Activated CD4-positive, alpha-beta memory T cell treated with anti-CD3 and anti-CD28 coated beads, Interleukin-2, amount 10 ng/mL, durations not matched to agents 7 days and 5 days (primary cell): ENCODE measurements around the gene NT5DC4. TPM values are rescaled to one million over a fixed set of nuclear protein-coding genes. Genes with fewer than 3 reads are reported as not detected.

ENCODE experiments used
- total RNA-seq, 2 experiments: library from RNA; stranded (reverse); gene quantifications; one replicate each; pipeline ENCODE4 v1.2.3, GENCODE V29; 2021

The NT5DC4 gene
- total RNA-seq, 2 experiments from 2014 or later, result not detected

Other genes with a start within 250 kb of the NT5DC4 start
- gene TTL, start 238.9 kb upstream of the NT5DC4 start, total RNA-seq, result 10 to 100 TPM; 31.8 to 33.2 TPM
- 10 to 100 TPM; 23.5 to 29.0 TPM for gene POLR1B, start 178.6 kb upstream of the NT5DC4 start, total RNA-seq
- gene CHCHD5, start 136.4 kb upstream of the NT5DC4 start, total RNA-seq, result 10 to 100 TPM; 40.0 to 47.5 TPM
- 100 to 1,000 TPM; 152 to 158 TPM for gene SLC20A1, start 75.1 kb upstream of the NT5DC4 start, total RNA-seq
- 10 to 100 TPM; 63.3 to 66.3 TPM for gene CKAP2L, start 43.6 kb downstream of the NT5DC4 start, total RNA-seq
- 1 to 10 TPM; 4.8 to 5.4 TPM for gene IL1A, start 63.5 kb downstream of the NT5DC4 start, total RNA-seq
- under 1 TPM in 1 of 2 experiments, not detected in 1; 0.48 TPM for gene IL1B, start 115.8 kb downstream of the NT5DC4 start, total RNA-seq
- under 1 TPM; 0.33 to 0.48 TPM for gene IL37, start 190.1 kb downstream of the NT5DC4 start, total RNA-seq